ENCODE results near the gene SZRD1. TPM values are rescaled to one million over a fixed set of nuclear protein-coding genes. Genes with fewer than 3 reads are reported as not detected.

Gene SZRD1
- total and polyA plus RNA-seq, 4 donors = 14.2 to 44.3 (median 25.0) TPM

- no peaks in the 10 kb centered on the region for H3K4me1 ChIP-seq (ENCODE audit: control insufficient read depth in 4 of 4, insufficient read depth in 4 of 4, low read length in 3 of 4)
- TF ChIP-seq YY1 (IDR thresholded peaks at IDR 0.05) (no peak), ZBTB33 (IDR thresholded peaks at IDR 0.05) (no peak), FOXA2 (IDR thresholded peaks at IDR 0.05) (no peak), FOXA1 (IDR thresholded peaks at IDR 0.05) (no peak)
Measured at GRCh38 chr1:16326833-16327404, 40.1 kb upstream of the SZRD1 start.

GRCh38 chr1:16334655-16335340 lies 32.2 kb upstream of the SZRD1 start:
- Histone ChIP-seq H3K9me3 (ENCODE audit: control insufficient read depth in 4 of 4, low read length in 3 of 4) (no peaks in the 10 kb centered on the region), H3K9ac (ENCODE audit: low read depth in 1 of 2, low read length in 2 of 2) (no peak overlapping the region), H3K4me3 (ENCODE audit: low read depth in 1 of 3, low read length in 3 of 3) (no peak overlapping the region), H3K4me1 (ENCODE audit: control insufficient read depth in 4 of 4, insufficient read depth in 4 of 4, low read length in 3 of 4) (peaks cover 0 to 3% (median 0%) of the 10 kb centered on the region in 4 donors), H3K27me3 (ENCODE audit: control insufficient read depth in 4 of 4, insufficient read depth in 4 of 4, low read length in 3 of 4) (no peaks in the 10 kb centered on the region), H3K27ac (ENCODE audit: low read depth in 1 of 2, low read length in 2 of 2) (no peak overlapping the region), H3K36me3 (ENCODE audit: control insufficient read depth in 4 of 4, insufficient read depth in 3 of 4, low read depth in 1 of 4, low read length in 3 of 4) (no peaks in the 10 kb centered on the region)
- WGBS = 85% methylated on average over 7 of the region's 7 CpGs
- TF ChIP-seq REST (IDR thresholded peaks at IDR 0.05) (no peak), ZBTB33 (IDR thresholded peaks at IDR 0.05) (no peak), RXRA (IDR thresholded peaks at IDR 0.05) (no peak), RAD21 (IDR thresholded peaks at IDR 0.05) (no peak), ATF3 (IDR thresholded peaks at IDR 0.05) (no peak), MAX (IDR thresholded peaks at IDR 0.05) (no peak), YY1 (IDR thresholded peaks at IDR 0.05) (no peak)
- DNase-seq (ENCODE audit: low spot score) = no peak

More at GRCh38 chr1:16326833-16327404, 40.1 kb upstream of the SZRD1 start:
- no peak overlapping the region for H3K27ac ChIP-seq (ENCODE audit: low read depth in 1 of 2, low read length in 2 of 2)
- H3K9ac ChIP-seq (ENCODE audit: low read depth in 1 of 2, low read length in 2 of 2) = no peak overlapping the region
- H3K4me3 ChIP-seq (ENCODE audit: low read depth in 1 of 3, low read length in 3 of 3) = no peak overlapping the region
- DNase-seq (ENCODE audit: low spot score) = no peak
- 95% methylated on average over 5 of the region's 5 CpGs for WGBS
- H3K9me3 ChIP-seq (ENCODE audit: control insufficient read depth in 4 of 4, low read length in 3 of 4) = no peaks in the 10 kb centered on the region
- H3K36me3 ChIP-seq (ENCODE audit: control insufficient read depth in 4 of 4, insufficient read depth in 3 of 4, low read depth in 1 of 4, low read length in 3 of 4) = no peaks in the 10 kb centered on the region
- no peaks in the 10 kb centered on the region for H3K27me3 ChIP-seq (ENCODE audit: control insufficient read depth in 4 of 4, insufficient read depth in 4 of 4, low read length in 3 of 4)

Measured in liver (tissue), 9 donors.